ENCODE data around the gene PRKCG.

PRKCG gene

GRCh38 chr19:53873773-53874605 lies 8.0 kb upstream of the PRKCG start:
- no peak for FAIRE-seq

GRCh38 chr19:53874606-53874990 lies 7.4 kb upstream of the PRKCG start:
- no peak for FAIRE-seq

DNA sequence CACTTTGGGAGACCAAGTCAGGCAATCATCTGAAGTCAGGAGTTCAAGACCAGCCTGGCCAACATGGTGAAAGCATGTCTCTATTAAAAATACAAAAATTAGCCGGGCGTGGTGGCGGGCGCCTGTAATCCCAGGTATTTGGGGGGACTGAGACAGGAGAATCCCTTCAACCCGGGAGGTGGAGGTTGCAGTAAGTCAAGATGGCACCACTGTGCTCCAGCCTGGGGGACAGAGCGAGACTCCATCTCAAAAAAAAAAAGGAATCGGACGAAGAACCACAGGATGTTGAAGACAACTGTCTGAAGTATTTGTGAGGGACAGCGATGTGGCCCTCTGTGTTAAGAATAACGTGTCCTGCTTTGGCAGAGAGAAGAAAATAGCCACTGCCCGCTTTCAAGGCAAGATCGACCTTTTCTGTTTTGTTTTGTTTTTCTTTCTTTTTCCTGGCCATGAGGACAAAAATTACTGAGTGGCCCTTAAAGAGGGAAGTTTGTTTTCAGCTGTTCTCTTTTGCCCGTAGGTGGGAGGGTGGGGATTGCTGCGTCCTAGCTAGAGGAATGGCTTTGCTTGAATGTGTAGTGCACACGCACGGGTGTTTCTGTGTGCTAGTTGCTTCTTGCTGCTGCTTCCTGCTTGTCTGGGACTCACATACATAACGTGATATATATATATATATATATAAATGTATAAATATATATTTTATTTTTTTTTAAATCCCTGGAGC lies 6.2 kb upstream of the PRKCG start:
- FAIRE-seq = no peak

GRCh38 chr19:53876651-53877224 lies 5.3 kb upstream of the PRKCG start:
- FAIRE-seq = no peak

DNA sequence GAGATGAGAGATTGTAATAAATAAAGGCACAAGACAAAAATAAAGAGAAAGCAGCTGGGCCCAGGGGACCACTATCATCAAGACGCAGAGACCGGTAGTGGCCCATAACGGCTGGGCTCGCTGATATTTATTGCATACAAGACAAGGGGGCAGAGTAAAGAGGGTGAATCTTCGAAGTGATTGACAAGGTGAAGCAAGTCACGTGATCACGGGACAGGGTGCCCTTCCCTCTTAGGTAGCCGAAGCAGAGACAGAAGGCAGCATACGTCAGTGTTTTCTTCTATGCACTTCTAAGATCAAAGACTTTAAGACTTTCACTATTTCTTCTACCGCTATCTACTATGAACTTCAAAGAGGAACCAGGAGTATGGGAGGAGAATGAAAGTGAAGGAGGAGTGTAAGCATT lies 4.6 kb upstream of the PRKCG start:
- FAIRE-seq = no peak

DNA sequence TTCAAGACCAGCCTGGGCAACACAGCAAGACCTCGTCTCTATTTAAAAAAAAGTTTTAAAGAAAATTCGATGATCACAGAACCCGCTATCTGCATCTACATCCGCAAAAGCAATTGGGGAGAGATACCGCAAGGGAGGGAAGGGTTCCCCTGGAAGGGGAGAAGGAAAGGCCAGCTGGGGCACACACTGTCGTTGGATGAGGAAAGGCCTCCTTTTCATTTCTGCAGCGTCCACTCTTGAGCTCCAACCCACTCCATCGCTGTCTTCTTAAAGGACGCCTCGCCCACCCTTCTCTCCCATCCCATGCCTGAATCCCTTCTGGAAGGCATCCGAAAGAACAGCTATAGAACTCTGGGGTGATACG lies 3.2 kb upstream of the PRKCG start:
- FAIRE-seq = no peak

DNA sequence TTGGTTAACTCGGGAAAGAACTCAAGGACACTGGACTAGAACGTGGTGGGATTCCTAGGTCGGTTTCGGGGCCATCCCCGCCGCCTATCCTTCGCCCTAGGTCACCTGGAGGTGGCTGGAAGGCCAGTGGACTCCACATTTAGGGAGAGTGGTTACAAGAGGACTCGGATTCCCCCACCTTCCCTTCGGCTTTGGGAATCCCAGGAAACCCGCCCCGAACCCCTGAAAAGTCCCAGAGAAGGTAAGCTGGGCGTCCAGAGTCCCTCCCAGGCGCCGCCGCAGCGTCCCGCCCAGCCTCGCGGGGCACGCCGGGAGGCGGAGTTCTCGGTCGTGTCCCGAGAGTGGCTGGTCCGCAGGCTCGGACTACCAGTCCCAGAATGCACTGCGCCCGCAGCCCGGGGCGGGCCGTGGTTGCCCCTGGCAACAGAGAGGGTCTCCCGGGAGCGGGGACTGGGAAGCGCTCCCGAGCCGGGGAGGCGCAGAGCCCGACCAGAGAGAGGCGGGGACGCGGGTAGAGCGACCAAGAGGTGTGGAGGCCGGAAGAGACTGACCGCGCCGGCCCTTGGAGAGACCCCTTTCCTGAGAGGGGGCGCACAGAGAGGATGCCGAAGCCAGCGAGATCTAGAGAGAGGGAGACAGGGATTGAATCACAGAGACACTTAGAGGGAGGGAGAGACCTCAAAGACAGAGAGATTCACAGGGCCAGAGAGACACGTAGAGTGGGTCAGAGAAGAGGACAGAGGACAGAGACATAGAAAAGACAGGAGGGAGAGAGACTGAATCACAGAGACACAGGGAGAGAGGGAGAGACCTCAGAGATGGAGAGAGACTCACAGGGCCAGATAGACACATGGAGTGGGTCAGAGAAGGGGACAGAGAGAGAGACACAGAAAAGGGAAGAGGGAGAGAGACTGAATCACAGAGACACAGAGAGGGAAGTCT lies 2.6 kb upstream of the PRKCG start:
- no peak for FAIRE-seq

- FAIRE-seq = no peak
These were observed 1.1 kb upstream of the PRKCG start for GRCh38 chr19:53880711-53881481.

DNA sequence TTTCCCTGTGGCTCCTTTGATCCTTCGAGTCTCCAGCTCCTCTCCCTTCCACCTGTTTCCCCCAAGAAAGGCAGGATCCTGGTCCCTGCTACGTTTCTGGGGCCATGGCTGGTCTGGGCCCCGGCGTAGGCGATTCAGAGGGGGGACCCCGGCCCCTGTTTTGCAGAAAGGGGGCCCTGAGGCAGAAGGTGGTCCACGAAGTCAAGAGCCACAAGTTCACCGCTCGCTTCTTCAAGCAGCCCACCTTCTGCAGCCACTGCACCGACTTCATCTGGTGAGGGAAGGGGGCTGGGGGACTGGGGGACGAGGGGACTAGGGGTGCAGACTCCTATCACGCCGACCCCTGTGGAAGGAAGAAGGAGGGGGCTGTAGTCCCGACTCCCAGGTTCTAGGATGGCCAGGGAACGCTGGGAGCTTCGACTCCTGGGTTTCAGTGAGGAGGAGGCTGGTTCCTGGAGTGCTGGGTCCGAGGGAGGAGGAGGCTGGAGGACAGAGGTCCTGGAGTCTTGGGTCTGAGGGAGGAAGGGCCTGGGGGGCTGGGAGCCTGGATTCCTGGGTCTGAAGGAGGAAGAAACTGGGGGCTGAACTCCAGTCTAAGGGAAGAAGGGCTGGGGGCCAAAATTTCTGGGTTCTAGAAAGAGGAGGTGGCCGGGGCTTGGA lies 524 bp downstream of the PRKCG start:
- no peak for FAIRE-seq

DNA sequence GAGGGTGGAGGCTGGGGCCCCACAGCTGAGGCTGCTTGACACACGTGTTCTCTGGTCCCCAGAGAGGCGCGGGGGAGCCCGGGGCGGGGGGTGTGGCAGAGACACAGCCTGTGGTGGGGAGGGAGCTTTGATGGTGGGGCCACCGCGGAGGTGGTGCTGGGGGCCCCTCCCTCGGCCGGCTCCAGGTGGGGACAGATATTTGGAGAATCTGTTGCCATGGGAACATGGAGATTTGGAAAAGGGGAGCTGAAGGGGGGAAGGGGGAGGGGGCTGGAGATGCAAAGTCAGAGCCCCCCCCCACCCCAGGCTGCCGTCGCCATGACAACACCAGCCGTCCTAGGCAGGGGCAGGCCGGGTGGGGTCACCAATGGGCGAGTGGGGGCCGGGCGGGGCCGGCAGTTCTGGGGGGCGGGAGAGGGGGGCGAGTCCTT lies 1.2 kb downstream of the PRKCG start:
- FAIRE-seq = no peak

GRCh38 chr19:53883741-53884140 lies 1.7 kb downstream of the PRKCG start:
- no peak for FAIRE-seq

GRCh38 chr19:53884256-53884655 lies 2.3 kb downstream of the PRKCG start:
- FAIRE-seq = no peak

DNA sequence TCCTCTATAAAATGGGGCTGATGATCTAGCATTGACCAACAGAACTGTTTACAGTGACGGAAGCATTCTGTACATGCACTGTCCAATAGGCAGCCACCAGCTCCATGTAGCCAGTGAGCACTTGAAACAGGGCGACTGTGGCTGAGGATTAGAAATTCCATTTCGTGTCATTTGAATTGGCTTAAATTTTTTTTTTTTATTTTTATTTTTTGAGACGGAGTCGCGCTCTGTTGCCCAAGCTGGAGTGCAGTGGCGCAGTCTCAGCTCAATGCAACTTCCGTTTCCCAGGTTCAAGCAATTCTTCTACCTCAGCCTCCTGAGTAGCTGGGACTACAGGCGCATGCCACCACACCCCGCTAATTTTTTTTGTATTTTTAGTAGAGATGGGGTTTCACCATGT lies 3.0 kb downstream of the PRKCG start:
- FAIRE-seq = no peak

DNA sequence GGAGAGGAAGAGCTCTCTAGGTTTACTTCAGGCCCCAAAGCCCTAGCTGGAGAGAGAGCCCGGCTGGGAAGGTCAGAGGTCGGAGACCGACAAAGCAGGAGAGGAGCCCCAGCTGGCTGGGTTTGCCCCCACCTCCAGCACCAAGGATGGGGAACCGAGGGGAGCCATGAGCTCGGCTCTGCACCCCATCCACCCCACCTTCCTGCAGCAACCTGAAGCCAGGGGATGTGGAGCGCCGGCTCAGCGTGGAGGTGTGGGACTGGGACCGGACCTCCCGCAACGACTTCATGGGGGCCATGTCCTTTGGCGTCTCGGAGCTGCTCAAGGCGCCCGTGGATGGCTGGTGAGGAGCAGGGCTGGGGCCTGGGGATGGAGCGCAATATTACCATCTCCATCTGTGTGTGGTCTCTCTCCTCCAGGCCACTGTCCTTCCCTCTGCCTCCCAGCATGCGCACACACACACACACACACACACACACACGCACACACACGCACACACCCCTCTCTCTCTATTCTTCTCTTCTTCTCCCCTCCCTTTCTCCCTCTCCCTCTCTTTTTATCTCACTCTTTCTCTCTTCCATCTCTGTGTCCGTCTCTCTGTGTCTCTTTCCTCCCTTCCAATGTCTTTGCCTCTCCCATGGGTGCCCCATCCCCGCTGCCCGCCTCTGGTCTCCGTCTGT lies 10.4 kb downstream of the PRKCG start:
- FAIRE-seq = no peak

DNA sequence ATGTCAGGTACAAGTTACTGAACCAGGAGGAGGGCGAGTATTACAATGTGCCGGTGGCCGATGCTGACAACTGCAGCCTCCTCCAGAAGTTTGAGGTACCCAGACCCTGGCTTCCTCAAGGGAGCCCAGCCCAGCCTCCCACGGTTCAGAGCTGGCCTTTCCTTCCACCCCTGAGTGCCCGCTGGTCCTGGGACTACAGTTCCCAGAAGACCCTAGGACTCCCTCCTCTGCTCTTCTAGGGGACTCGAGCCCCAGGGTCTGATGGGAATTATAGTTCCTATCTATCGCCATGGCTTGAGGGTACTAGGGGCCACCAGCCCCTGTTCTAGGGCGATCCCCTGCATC lies 11.0 kb downstream of the PRKCG start:
- no peak for FAIRE-seq

- FAIRE-seq = no peak
These were observed 12.7 kb downstream of the PRKCG start for GRCh38 chr19:53894707-53895106.

- FAIRE-seq = no peak
These were observed 14.7 kb downstream of the PRKCG start for GRCh38 chr19:53896682-53897081.

- no peak for FAIRE-seq
These were observed 15.5 kb downstream of the PRKCG start for GRCh38 chr19:53897459-53897858.

- FAIRE-seq = no peak
These were observed 16.2 kb downstream of the PRKCG start for GRCh38 chr19:53898166-53898565.

- FAIRE-seq = no peak
These were observed 16.8 kb downstream of the PRKCG start for GRCh38 chr19:53898636-53899341.
